Activated CD4-positive, alpha-beta T cell treated with anti-CD3 and anti-CD28 coated beads, Interleukin-2, amount 50 U/mL, for 24 hours (primary cell): ENCODE measurements around the gene FHL1.
"Not testable (repeated sequence)": the region's sequence is repeated elsewhere in the genome, so short reads cannot be mapped to it uniquely, and the experiment has no call there.

Source experiments
- DNase-seq, 2 donors: peaks; one replicate each; pipeline ENCODE4 v3.0.0-alpha.2; 2020; ENCODE audit warnings: low read depth in 1 of 2, low spot score in 1 of 2

Gene FHL1

GRCh38 chrX:136147315-136147901 lies at the start of gene FHL1:
Gene FHL1, plus strand, starts transcription at chrX:136147533.
- peak in 1 of 2 donors; percentile 6 for DNase-seq

DNA sequence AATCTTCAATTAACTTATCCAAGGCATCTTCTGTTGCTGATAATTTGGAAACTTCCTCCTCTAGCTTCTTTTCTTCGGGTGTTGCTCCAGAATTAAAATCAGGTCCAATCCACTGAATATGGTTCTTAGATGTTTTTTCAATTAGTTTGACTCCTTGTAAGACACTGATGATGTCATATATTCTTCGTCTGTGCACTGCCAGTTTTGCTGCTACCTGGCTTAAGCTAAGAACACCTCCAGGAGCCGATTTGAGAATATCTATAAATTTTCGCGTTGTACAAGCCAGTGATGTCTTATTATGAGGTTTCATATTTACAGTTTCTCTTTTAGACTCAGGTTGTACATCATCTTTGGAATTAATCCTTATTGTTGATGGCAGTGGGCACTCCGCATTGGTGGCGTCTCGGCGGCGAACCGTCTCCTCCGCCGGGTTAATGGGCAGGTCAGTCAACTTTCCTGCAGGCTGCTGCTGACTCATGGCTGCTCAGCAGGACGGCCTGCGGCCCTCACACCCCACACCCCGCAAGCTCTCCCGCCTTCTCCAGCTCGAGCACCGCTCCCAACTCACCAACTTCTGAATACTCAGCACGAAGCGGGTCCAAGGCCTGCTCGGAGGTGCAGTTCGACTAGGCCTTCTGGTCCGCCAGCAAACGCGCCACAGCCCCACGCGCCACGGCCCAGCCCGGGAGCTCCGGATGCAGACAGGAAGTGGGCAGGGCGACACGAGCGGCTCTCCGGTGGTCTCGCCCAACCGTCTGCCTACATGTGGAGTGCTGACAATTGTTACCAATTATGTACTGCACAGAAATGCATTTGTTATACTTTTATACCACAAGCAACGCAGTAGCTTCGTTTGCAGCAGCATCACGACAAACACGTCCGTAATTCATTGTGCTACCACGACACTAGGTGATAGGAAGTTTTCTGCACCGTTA lies 49.2 kb upstream of the FHL1 start:
- no peak for DNase-seq

DNA sequence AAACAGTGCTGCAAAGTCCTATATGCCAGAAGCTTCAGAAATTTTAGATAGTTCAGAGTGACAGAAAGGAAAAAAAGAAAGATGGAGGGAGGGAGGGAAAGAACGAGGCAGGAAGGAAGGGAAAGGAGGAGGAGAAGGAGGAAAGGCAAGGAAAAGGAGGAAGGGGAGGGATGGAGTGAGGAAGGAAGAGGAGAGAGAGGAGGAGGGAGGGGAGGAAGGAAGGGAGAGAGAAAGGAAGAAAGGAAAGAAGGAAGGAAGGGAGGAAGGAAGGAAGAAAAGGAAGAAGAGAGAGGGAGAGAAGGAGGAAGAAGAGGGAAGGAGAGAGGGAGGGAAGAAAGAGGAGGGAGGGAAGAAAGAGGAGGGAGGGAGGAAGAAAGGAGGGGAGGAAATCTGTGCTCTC lies 42.4 kb upstream of the FHL1 start:
- no peak for DNase-seq

DNA sequence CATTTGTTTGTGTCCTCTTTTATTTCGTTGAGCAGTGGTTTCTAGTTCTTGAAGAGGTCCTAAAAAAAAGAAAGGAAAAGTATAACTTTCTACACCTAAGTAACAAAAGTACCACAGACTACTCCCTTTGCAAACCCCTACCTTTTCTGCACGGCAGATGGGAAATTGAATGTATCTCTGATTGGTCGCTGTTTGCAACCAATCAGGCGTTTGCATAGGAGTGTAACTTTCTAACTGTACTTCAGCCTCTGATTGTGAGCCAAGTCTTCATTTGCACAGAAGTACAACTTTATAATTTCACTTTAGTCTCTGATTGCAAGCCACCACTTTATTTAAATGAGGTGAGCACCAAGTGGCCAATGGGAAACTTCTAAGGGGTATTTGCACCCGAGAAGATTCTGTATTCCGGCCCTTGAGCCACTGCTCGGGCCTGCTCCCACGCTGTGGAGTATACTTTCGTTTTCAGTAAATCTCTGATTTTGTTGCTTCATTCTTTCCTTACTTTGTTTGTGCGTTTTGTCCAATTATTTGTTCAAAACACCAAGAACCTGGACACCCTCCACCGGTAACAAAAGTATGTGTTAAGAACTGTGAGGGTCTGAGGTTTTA lies 40.3 kb upstream of the FHL1 start:
- DNase-seq = no peak

- DNase-seq = not testable (repeated sequence)
Observed at GRCh38 chrX:136108905-136109304, 38.4 kb upstream of the FHL1 start.

DNA sequence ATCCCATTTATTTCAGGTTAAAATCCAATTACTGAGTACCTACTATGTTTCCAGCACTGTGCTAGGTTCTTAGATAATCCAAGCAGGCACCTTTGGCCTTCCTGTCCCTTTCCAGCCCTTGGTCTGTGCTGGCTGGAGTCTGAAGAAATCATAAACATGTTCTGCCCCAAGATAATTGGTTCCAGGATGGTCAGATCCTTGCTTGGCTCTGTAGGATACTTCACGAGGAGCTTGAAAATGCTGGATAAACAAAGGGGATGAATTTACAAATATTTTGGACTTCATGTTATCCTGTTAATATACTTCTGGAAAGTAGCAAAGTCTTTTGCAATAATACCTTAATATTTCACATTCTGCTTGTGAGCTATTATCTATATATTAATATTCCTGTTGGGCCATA lies 35.0 kb upstream of the FHL1 start:
- DNase-seq = no peak

DNA sequence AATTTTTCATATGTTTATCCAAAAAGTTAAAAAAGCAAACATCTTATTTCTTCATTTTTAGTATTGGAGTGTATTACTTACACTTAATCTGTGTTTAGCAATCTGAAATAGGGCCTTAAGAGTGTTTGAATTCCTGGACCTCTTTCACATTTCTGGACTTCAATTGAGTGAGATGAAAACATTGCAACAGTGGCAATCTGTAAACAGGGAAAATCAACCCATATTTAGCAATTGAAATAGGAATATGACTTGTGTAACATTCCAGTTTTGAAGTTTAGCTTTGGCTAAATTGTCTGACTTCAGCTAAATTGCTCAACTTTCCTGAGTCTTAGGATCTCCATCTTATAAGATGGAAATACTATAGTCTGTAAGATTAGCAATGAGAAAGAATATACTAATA lies 34.6 kb upstream of the FHL1 start:
- no peak for DNase-seq

DNA sequence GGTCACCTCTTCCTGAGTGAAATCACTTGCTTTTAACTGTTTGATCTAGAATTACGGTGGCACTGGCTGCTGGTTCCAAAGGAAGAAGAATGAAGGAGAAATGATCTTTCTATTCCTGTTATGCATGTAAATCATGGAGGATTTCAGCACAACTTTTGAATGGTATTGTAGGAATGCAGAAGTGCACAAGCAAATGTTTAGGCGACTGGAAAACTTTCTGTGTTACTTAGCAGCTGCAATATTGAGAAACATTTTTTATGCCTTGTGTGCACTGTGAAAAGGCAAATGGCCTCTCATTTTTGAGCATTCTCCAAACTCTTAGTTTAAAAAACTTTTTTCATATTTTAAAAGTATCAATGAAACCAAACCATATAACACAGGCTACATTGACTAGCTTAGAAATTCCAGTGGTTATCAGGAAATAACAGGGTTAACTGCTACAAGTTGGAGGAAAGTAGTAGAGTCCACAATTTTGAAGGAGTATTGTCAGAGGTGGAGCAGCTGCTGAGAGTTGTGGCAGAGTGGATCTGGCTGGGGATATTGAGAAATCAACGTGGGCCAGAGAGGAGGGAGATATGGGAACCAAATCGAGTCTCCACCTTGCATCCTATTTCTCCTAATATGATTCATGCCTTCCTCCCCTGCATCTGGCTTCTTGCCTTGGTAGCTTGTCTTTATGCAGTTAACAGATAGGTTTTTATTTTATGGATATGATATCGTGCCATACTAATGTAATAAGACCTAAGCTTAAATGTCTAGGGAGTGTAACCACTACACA lies 32.0 kb upstream of the FHL1 start:
- no peak for DNase-seq

GRCh38 chrX:136115904-136116297 lies 31.4 kb upstream of the FHL1 start:
- no peak for DNase-seq

DNA sequence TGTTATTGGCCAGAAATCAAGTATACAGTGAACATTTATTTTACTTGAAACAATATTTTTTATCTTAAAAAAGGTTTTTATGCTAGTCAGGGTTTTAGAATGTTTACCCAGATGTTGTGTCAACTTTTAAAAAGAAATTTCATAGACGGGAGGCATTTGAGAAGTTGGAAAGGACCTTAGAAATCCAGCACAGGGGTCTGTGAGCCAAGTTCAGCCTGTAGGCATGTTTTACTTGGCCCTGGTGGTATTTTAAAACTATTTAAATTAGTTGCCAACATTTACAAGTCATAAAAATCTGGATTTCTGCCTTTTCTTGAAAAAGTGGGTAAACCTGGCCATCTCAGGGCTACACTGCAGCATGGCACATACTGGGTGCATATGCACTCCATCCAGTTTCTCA lies 25.5 kb upstream of the FHL1 start:
- DNase-seq = no peak

- DNase-seq = no peak
Observed at GRCh38 chrX:136122207-136122606, 25.1 kb upstream of the FHL1 start.

DNA sequence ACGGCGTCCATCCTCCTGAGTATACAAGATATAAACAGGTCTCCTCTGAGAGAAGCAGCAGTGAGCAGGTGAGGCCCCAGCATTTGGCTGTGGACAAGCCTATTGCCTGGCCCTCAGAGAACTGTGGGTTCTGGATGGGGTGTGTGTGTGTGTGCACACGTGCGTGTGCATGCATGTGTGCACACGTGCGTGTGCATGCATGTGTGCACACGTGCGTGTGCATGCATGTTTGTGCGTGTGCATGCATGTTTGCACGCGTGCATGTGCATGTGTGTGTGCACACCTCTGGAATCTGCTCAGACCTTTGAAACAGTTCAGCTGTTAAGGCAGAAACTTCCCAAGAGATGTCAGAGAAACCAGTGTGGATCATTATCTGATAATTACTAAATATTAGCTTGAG lies 22.2 kb upstream of the FHL1 start:
- no peak for DNase-seq

GRCh38 chrX:136126371-136126770 lies 21.0 kb upstream of the FHL1 start:
- no peak for DNase-seq

DNA sequence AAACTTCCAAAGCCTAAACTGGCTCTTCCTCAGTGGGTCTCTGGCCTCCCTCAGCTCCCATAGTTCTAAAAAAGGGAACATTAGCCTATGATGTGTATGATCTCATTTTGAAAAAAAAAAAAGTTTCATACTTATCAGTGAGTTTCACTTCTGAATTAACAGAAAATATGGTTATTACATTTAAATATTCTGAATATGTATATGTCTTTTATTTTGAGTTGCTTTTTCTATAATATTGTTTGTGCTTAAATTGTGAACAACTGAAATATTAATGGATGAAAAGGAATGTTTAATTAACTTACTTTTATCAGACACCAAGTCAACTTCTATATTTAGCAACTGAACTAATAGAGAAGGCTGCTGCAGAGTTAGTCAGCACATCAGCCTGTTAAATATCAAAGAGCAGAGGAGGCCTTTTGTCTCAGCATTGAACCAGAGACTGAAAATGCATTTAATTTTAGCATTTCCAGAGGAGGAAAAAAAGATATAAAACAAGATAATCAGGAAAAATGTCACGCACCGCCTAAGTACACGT lies 20.4 kb upstream of the FHL1 start:
- no peak for DNase-seq

- DNase-seq = no peak
Observed at GRCh38 chrX:136128743-136129142, 18.6 kb upstream of the FHL1 start.

DNA sequence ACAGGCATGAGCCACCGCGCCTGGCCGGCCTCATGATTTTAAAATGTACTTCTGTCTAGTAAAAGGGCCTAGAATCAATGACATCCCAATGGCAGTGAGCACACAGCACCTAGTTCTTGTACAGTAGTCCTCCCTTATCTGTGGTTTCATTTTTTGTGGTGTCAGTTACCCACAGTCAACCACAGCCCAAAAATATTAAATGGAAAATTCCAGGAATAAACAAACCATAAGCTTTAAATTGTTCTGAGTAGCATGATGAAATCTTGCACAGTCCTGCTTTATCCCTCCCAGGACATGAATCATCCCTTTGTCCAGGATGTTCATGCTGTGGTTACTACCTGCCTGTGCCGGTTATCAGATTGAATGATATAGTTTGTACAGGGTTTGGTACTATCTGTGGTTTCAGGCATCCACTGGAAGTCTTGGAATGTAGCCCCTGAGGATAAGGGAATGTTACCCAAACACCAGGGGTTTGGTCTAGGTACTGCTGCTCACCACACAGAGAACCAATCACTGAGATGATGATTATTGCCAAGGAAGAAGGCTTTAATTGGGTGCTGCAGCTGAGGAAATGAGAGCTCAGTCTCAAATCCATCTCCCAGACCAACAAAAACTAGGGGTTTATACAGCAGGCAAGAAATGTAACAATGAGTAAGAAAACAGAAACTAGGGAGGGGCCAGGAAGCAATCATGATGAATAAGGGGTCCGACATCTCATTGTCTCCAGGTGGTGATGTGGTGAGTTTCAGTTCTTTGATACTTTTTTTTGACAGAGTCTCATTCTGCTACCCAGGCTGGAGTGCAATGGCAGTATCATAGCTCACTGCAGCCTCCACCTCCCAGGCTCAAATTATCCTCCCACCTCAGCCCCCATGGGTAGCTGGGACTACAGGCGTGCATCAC lies 16.2 kb upstream of the FHL1 start:
- DNase-seq = no peak

DNA sequence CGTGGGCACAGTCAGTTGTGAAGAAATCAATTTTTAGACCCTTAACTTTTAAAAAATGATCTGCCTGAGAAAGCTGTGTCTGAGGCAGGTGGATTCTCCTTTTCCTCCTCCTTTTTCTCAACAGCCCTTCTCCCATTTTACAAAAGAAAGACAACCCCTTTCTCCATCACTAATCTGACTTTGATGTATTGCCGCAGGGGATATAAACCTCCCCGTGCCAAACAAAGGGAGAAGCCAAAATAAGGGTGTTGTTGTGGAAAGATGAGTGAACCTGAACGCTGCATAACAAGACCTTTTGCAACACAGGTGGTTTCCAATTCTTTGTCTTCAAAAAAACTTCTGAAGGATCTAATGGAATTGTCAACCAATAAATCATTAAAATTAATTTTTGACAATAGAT lies 8.4 kb upstream of the FHL1 start:
- no peak for DNase-seq

DNA sequence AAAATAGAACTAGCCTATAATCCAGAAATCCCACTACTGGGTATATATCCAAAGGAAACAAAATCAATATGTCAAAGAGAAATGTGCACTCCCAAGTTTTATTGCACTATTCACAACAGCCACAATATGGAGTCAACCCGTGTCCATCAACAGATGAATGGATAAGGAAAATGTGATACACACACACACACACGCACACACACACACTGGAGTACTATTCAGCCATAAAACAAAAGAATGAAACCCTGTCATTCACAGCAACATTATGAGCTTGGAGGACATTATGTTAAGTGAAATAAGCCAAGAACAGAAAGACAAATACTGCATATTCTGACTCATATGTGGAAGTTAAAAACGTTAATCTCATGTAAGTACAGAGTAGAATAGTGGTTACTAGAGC lies 5.8 kb upstream of the FHL1 start:
- no peak for DNase-seq

DNA sequence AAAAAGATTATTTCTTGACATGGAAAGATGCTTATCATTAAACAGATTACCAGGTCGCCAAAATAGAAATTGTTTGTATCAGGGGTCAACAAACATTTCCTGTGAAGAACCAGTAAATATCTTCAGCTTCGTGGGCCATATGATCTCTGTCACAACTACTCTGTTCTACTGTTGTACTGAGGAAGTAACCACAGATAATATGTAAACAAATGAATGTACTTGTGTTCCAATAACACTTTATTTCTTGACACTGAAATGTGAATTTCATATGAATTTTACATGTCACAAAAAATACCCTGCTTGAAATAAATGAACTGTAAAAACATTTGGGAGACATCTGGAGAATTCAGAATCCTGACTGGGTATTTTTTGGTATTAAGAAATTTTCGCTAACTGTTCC lies 4.7 kb upstream of the FHL1 start:
- DNase-seq = no peak

DNA sequence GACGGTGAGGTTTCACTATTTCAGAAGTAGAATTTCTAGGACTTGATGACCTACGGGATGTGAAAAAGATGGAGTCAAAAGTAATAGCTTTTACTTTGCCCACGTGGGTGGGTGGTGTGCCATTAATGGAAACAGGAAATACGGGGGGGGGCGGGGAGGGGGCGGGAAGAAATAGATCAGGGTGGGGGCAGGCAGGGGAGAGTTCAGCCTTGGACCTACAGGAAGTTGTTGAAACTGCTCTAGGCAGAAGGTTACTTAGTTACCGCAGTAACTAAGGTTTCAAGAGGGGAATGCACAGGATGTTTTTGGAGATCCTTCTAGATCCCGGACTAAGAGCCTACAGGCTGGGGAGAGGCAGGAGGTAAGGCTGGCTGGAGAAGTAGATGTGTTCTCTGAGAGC lies 3.6 kb upstream of the FHL1 start:
- DNase-seq = no peak
